ENCODE results near the gene HPS1.
A peak's percentile ranks its signal among the peaks of the same experiment; 100 is the strongest.

The HPS1 gene

DNA sequence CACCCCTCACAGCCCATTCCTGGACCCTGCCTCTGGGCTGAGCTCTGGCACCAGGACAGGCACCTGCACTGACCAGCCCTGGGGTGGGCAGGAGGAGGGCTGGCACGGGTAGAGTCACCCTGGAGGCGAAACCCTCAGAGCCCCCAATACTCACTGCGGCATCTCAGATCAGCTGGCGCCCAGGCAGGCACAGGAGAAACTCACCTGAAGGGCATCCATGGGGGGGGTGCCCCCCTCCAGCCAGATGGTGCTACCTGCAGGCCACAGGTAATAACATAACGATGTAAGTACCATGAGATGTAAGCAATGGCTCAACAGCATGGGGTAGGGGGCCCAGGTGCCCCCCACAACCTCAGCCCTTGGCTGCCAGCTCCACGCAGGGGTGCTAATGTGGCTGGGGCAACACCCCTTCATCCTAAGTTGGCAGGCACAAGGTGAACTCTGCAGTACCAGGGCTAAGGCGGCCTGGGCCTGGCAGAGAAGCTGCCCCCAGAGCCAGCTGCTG lies 19.7 kb downstream of the HPS1 start:
- no peak for TF ChIP-seq CTCF (conservative IDR thresholded peaks at IDR 0.05; ENCODE audit: control insufficient read depth, insufficient read depth, low read depth, low read length)
- H3K4me3 ChIP-seq (ENCODE audit: control insufficient read depth, low read depth, low read length) = no peak overlapping the region
- DNase-seq (ENCODE audit: low read depth) = no peak

- H3K4me3 ChIP-seq (ENCODE audit: control insufficient read depth, low read depth, low read length) = no peak overlapping the region
- peak; percentile 80 for TF ChIP-seq CTCF (conservative IDR thresholded peaks at IDR 0.05; ENCODE audit: control insufficient read depth, insufficient read depth, low read depth, low read length)
- DNase-seq (ENCODE audit: low read depth) = peak; percentile 47
These were observed 21.0 kb downstream of the HPS1 start for GRCh38 chr10:98425511-98426352.

- TF ChIP-seq CTCF (conservative IDR thresholded peaks at IDR 0.05; ENCODE audit: control insufficient read depth, insufficient read depth, low read depth, low read length) = no peak
- H3K4me3 ChIP-seq (ENCODE audit: control insufficient read depth, low read depth, low read length) = no peak overlapping the region
- DNase-seq (ENCODE audit: low read depth) = no peak
These were observed 22.2 kb downstream of the HPS1 start for GRCh38 chr10:98424295-98425254.

DNA sequence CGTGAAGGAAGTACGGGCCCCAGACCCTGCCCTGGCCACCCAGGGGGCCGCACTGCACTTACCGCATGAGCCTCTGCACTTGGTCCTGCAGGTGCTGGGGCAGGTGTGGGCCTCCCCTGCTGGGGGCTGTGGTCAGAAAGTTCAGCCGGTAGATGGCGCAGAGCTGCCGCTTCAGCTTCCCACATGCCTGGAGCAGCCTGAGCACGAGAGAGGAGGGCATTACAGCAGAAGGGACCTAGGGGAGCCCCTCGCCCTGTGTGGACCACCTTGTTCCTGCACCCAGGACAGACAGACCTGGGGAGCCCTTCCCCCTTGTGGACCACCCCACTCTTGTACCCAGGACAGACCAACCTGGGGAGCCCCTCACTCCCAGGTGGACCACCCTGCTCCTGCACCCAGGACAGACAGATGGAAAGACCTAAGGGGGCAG lies 23.0 kb downstream of the HPS1 start:
- DNase-seq (ENCODE audit: low read depth) = no peak
- no peak for TF ChIP-seq CTCF (conservative IDR thresholded peaks at IDR 0.05; ENCODE audit: control insufficient read depth, insufficient read depth, low read depth, low read length)
- no peak overlapping the region for H3K4me3 ChIP-seq (ENCODE audit: control insufficient read depth, low read depth, low read length)

DNA sequence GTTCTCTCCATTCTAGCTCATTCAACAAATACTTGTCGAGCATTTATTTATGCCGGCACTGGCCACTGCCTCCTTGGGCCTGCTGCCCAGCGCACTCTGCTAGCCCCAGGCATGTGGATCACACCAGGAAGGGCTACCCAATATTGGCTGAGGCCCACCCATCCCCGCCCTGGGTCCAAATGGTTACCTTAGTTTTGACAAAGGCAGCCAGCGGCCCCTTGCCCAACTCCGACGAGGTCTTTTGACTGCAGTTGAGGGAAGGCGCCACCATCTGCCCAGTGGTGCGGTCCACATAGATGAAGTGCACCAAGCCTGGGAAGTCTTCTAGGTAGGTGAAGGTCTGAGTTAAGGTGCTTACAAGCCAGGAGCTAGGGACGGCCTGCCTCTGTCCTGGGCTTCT lies 24.6 kb downstream of the HPS1 start:
- no peak for TF ChIP-seq CTCF (conservative IDR thresholded peaks at IDR 0.05; ENCODE audit: control insufficient read depth, insufficient read depth, low read depth, low read length)
- no peak for DNase-seq (ENCODE audit: low read depth)
- no peak overlapping the region for H3K4me3 ChIP-seq (ENCODE audit: control insufficient read depth, low read depth, low read length)

- H3K4me3 ChIP-seq (ENCODE audit: control insufficient read depth, low read depth, low read length) = no peak overlapping the region
- DNase-seq (ENCODE audit: low read depth) = no peak
- no peak for TF ChIP-seq CTCF (conservative IDR thresholded peaks at IDR 0.05; ENCODE audit: control insufficient read depth, insufficient read depth, low read depth, low read length)
These were observed 25.9 kb downstream of the HPS1 start for GRCh38 chr10:98420786-98421185.
